Testis (tissue), 3 donors: Measurements from ENCODE around the gene NCOR2. TPM values are rescaled to one million over a fixed set of nuclear protein-coding genes. Genes with fewer than 3 reads are reported as not detected.

Experiments used
- DNase-seq: peaks from one replicate; pipeline ENCODE4 v3.0.0-alpha.2; 2019
- H3K27ac ChIP-seq, 2 donors: fragments of 200-600 bp; sonication (generic); one replicate each; pipeline ENCODE4 v1.5.1; 2019
- H3K27me3 ChIP-seq: fragments of 200-600 bp; sonication (generic); one replicate; pipeline ENCODE4 v1.5.1; 2019
- H3K36me3 ChIP-seq: fragments of 200-600 bp; sonication (generic); one replicate; pipeline ENCODE4 v1.5.1; 2017; ENCODE audit warnings: low read depth; ENCODE audit errors: missing control alignments
- H3K4me1 ChIP-seq: fragments of 200-600 bp; sonication (generic); one replicate; pipeline ENCODE4 v1.5.1; 2019
- H3K4me3 ChIP-seq, 2 donors: fragments of 200-600 bp; sonication (generic); one replicate each; pipeline ENCODE4 v1.5.1; 2017 to 2019
- H3K9me3 ChIP-seq: fragments of 200-600 bp; sonication (generic); one replicate; pipeline ENCODE4 v1.5.1; 2017
- POLR2A ChIP-seq: fragments of 450-650 bp; IDR thresholded peaks from one replicate; pipeline ENCODE4 v1.6.1; 2017; ENCODE audit warnings: antibody characterized with exemption, mild to moderate bottlenecking, moderate library complexity
- WGBS, 2 donors: methylation state at CpG; one replicate each; pipeline ENCODE4 v1.1.5; 2018; 5-methylcytosine and 5-hydroxymethylcytosine counted together
- intact Hi-C: fragments of 100-400 bp; cut with DNase I; formaldehyde crosslinking; loops from one replicate; pipeline ENCODE4 v1.15.1; 2023; ENCODE audit warnings: low total_unique reads
- polyA plus RNA-seq: library from polyadenylated mRNA; stranded (reverse); fragments of 350-450 nt; fragmentation: Illumina TruSeq; extraction: RNeasy Lipid Tissue Mini Kit (QIAGEN cat#74804); gene quantifications from one replicate; pipeline ENCODE4 v1.2.3, GENCODE V29; 2014; ENCODE audit warnings: low read depth, low replicate concordance; ENCODE audit not compliant: insufficient read depth
- total RNA-seq, 2 donors: library from RNA; depleted of rRNA; stranded (reverse); fragments of >200 nt; gene quantifications; one replicate each; pipeline ENCODE4 v1.2.3, GENCODE V29; 2016
- TF ChIP-seq, protein P1 (sequence below), 3 experiments: fragments of 450-650 bp in 2 of 3; fragments of 200-600 bp in 1 of 3; sonication (generic) in 1 of 3; IDR thresholded peaks; one replicate each; pipeline ENCODE4 v1.5.1; 2016 to 2019; ENCODE audit warnings: antibody characterized with exemption in 3 of 3, mild to moderate bottlenecking in 2 of 3, moderate library complexity in 1 of 3

The NCOR2 gene
- total and polyA plus RNA-seq, 3 donors from 2014 or later = 62.6 to 212 (median 212) TPM

- 39 to 75% methylated on average over 11 to 18 of the region's 18 CpGs for WGBS, 2 donors
- no peak overlapping the region for H3K27ac ChIP-seq
- intact Hi-C loops = no loop called here
Observed at GRCh38 chr12:124573839-124574786, 6.7 kb upstream of the NCOR2 start.

DNA sequence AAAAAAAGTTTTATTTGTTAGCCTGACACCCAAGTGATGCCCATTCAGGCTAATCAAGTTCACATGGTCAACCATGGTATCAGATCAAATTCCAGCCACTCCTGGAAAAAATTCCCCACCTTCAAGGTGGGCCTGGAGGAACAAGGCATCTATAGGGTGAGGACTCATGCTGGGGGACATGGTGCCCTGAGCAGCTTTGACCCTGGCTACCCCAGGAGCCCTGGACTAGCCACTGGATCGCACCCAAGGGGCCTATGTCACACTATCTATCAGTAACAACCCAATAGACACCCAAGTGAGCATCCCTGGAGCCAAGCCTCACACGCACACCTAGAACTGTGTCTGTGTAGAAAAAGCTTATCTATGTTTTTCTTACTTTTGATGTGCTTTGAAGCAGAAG lies 4.1 kb upstream of the NCOR2 start:
- DNase-seq = no peak
- Histone ChIP-seq H3K36me3 (no peaks in the 10 kb centered on the region), H3K9me3 (no peaks in the 10 kb centered on the region), H3K4me1 (peaks cover 27% of the 10 kb centered on the region), H3K4me3 (no peak overlapping the region), H3K27me3 (no peaks in the 10 kb centered on the region), H3K27ac (no peak overlapping the region)
- WGBS, 2 donors = 88 to 100% methylated on average over 2 of the region's 2 CpGs
- intact Hi-C loops = no loop called here
- TF ChIP-seq, protein P1, sequence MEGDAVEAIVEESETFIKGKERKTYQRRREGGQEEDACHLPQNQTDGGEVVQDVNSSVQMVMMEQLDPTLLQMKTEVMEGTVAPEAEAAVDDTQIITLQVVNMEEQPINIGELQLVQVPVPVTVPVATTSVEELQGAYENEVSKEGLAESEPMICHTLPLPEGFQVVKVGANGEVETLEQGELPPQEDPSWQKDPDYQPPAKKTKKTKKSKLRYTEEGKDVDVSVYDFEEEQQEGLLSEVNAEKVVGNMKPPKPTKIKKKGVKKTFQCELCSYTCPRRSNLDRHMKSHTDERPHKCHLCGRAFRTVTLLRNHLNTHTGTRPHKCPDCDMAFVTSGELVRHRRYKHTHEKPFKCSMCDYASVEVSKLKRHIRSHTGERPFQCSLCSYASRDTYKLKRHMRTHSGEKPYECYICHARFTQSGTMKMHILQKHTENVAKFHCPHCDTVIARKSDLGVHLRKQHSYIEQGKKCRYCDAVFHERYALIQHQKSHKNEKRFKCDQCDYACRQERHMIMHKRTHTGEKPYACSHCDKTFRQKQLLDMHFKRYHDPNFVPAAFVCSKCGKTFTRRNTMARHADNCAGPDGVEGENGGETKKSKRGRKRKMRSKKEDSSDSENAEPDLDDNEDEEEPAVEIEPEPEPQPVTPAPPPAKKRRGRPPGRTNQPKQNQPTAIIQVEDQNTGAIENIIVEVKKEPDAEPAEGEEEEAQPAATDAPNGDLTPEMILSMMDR (IDR thresholded peaks at IDR 0.05) = no peak
- TF ChIP-seq POLR2A = no peak

More at GRCh38 chr12:124573839-124574786, 6.7 kb upstream of the NCOR2 start:
- Histone ChIP-seq H3K9me3 (no peaks in the 10 kb centered on the region), H3K36me3 (no peaks in the 10 kb centered on the region), H3K27me3 (no peaks in the 10 kb centered on the region), H3K4me3 (no peak overlapping the region), H3K4me1 (peaks cover 23% of the 10 kb centered on the region)
- TF ChIP-seq, protein P1 (IDR thresholded peaks at IDR 0.05) = no peak
- no peak for TF ChIP-seq POLR2A
- peak; percentile 73 for DNase-seq

GRCh38 chr12:124570810-124571209 lies 3.4 kb upstream of the NCOR2 start:
- no peak overlapping the region for H3K27ac ChIP-seq
- no peaks in the 10 kb centered on the region for H3K27me3 ChIP-seq
- TF ChIP-seq POLR2A = no peak
- TF ChIP-seq, protein P1 (IDR thresholded peaks at IDR 0.05) = no peak
- intact Hi-C loops = no loop called here
- H3K4me1 ChIP-seq = peaks cover 27% of the 10 kb centered on the region
- no peak for DNase-seq
- 100% methylated on average over 1 of the region's 1 CpG for WGBS, 2 donors
- no peaks in the 10 kb centered on the region for H3K9me3 ChIP-seq
- no peak overlapping the region for H3K4me3 ChIP-seq
- H3K36me3 ChIP-seq = no peaks in the 10 kb centered on the region

GRCh38 chr12:124569375-124570148 lies 2.1 kb upstream of the NCOR2 start:
- intact Hi-C loops = loop anchor here (5.0 to 10.0 kb wide), 4 partner anchors 52 to 198 kb away; no protein-coding TSS in a partner anchor
- Histone ChIP-seq H3K4me3 (peak overlapping the region; percentile 44 to 59), H3K4me1 (peaks cover 39% of the 10 kb centered on the region), H3K9me3 (no peaks in the 10 kb centered on the region), H3K36me3 (no peaks in the 10 kb centered on the region), H3K27ac (peak overlapping the region; percentile 57 to 85), H3K27me3 (no peaks in the 10 kb centered on the region)
- 25 to 53% methylated on average over 12 to 17 of the region's 17 CpGs for WGBS, 2 donors
- TF ChIP-seq, protein P1 (IDR thresholded peaks at IDR 0.05) = no peak
- no peak for TF ChIP-seq POLR2A
- DNase-seq = peak; percentile 95
